Mesenchymal stem cell (in vitro differentiated cells and primary cell): Measurements from ENCODE around the gene OGFR.

ENCODE experiments used
- DNase-seq: peaks from one replicate; pipeline ENCODE4 v3.0.0-alpha.2; 2013
- H2AFZ ChIP-seq: one replicate; pipeline ENCODE4 v1.6.1; 2013; ENCODE audit warnings: low read depth, mild to moderate bottlenecking, control low read depth, inconsistent platforms, low read length, moderate library complexity
- H2AK5ac ChIP-seq: 2 replicates; pipeline ENCODE4 v1.6.1; 2013; ENCODE audit warnings: low read length, moderate library complexity, mild to moderate bottlenecking, inconsistent platforms; ENCODE audit not compliant: severe bottlenecking
- H2BK120ac ChIP-seq: one replicate; pipeline ENCODE4 v1.6.1; 2013; ENCODE audit warnings: low read depth, mild to moderate bottlenecking, inconsistent platforms, low read length, moderate library complexity
- H2BK12ac ChIP-seq, 2 experiments: one replicate each; pipeline ENCODE4 v1.6.1; 2013; ENCODE audit warnings: inconsistent platforms in 2 of 2, low read length in 2 of 2, mild to moderate bottlenecking in 2 of 2, moderate library complexity in 2 of 2, control low read depth in 1 of 2
- H2BK15ac ChIP-seq: one replicate; pipeline ENCODE4 v1.6.1; 2013; ENCODE audit warnings: mild to moderate bottlenecking, low read depth, inconsistent platforms; ENCODE audit not compliant: poor library complexity, severe bottlenecking
- H2BK5ac ChIP-seq: 2 replicates; pipeline ENCODE4 v1.6.1; 2013; ENCODE audit warnings: low read depth, mild to moderate bottlenecking, low read length, control low read depth, inconsistent platforms; ENCODE audit not compliant: poor library complexity, severe bottlenecking
- H3K14ac ChIP-seq, 2 experiments: one replicate each; pipeline ENCODE4 v1.6.1; 2013; ENCODE audit warnings: inconsistent platforms in 2 of 2, low read length in 2 of 2, control low read depth in 1 of 2, mild to moderate bottlenecking in 1 of 2, moderate library complexity in 1 of 2
- H3K18ac ChIP-seq, 2 experiments: one replicate each; pipeline ENCODE4 v1.6.1; 2013; ENCODE audit warnings: inconsistent platforms in 2 of 2, low read length in 2 of 2, control low read depth in 1 of 2, low read depth in 1 of 2, mild to moderate bottlenecking in 1 of 2
- H3K23ac ChIP-seq, 2 experiments: one replicate each; pipeline ENCODE4 v1.6.1; 2013; ENCODE audit warnings: inconsistent platforms in 2 of 2, low read length in 2 of 2, mild to moderate bottlenecking in 2 of 2, moderate library complexity in 2 of 2, control low read depth in 1 of 2
- H3K27ac ChIP-seq: 2 replicates; pipeline ENCODE4 v1.5.1; 2013; ENCODE audit warnings: mild to moderate bottlenecking, moderate library complexity, low read length, control low read depth, inconsistent platforms; ENCODE audit not compliant: poor library complexity, severe bottlenecking
- H3K27me3 ChIP-seq, 2 experiments: 2 replicates each; pipeline versions ENCODE4 v1.6.1 to v1.7.0; 2013; ENCODE audit warnings: low read length in 2 of 2, mild to moderate bottlenecking in 2 of 2, moderate library complexity in 2 of 2, control low read depth in 1 of 2, inconsistent platforms in 1 of 2; ENCODE audit not compliant: control insufficient read depth in 1 of 2, insufficient read depth in 1 of 2
- H3K36me3 ChIP-seq, 2 experiments: 2 replicates each; pipeline versions ENCODE4 v1.6.1 to v1.7.0; 2013; ENCODE audit warnings: low read length in 2 of 2, control low read depth in 1 of 2, inconsistent platforms in 1 of 2, low read depth in 1 of 2, mild to moderate bottlenecking in 1 of 2; ENCODE audit not compliant: insufficient read depth in 2 of 2, control insufficient read depth in 1 of 2
- H3K4ac ChIP-seq, 2 experiments: one replicate each; pipeline ENCODE4 v1.6.1; 2013; ENCODE audit warnings: inconsistent platforms in 2 of 2, low read length in 2 of 2, mild to moderate bottlenecking in 2 of 2, moderate library complexity in 2 of 2, control low read depth in 1 of 2, low read depth in 1 of 2
- H3K4me1 ChIP-seq: 2 replicates; pipeline ENCODE4 v1.6.1; 2013; ENCODE audit warnings: low read depth, low read length, control low read depth; ENCODE audit not compliant: control insufficient read depth, insufficient read depth
- H3K4me2 ChIP-seq: 2 replicates; pipeline ENCODE4 v1.6.1; 2013; ENCODE audit warnings: low read length, mild to moderate bottlenecking, inconsistent platforms; ENCODE audit not compliant: poor library complexity, severe bottlenecking
- H3K4me3 ChIP-seq, 2 experiments: 2 replicates each; pipeline versions ENCODE4 v1.5.1 to v1.7.0; 2013; ENCODE audit warnings: low read length in 2 of 2, mild to moderate bottlenecking in 2 of 2, control low read depth in 1 of 2, low read depth in 1 of 2; ENCODE audit not compliant: insufficient read depth in 1 of 2
- H3K79me1 ChIP-seq: replicated peaks from 2 replicates; pipeline ENCODE4 v1.6.1; 2013; ENCODE audit warnings: mild to moderate bottlenecking, control low read depth, low read length, inconsistent platforms; ENCODE audit not compliant: poor library complexity, severe bottlenecking
- H3K9ac ChIP-seq: 2 replicates; pipeline ENCODE4 v1.7.0; 2013; ENCODE audit warnings: mild to moderate bottlenecking, low read length, moderate library complexity
- H3K9me3 ChIP-seq: 2 replicates; pipeline ENCODE4 v1.7.0; 2013; ENCODE audit warnings: mild to moderate bottlenecking, low read length; ENCODE audit not compliant: control insufficient read depth
- H4K8ac ChIP-seq: one replicate; pipeline ENCODE4 v1.6.1; 2013; ENCODE audit warnings: inconsistent platforms, mild to moderate bottlenecking, low read length, moderate library complexity
- H4K91ac ChIP-seq: one replicate; pipeline ENCODE4 v1.6.1; 2013; ENCODE audit warnings: mild to moderate bottlenecking, low read length, inconsistent platforms
- WGBS: methylation state at CpG from one replicate; pipeline ENCODE4 v1.1.7; 2013; ENCODE audit warnings: mixed read lengths; 5-methylcytosine and 5-hydroxymethylcytosine counted together

OGFR gene

GRCh38 chr20:62780696-62781095, 23.9 kb upstream of the OGFR start:
- no peak for DNase-seq
- Histone ChIP-seq H3K4me2 (no peak overlapping the region), H4K91ac (no peak overlapping the region), H3K27me3 (peaks cover 16 to 21% of the 10 kb centered on the region in 2 experiments), H3K79me1 (no peaks in the 10 kb centered on the region), H4K8ac (peak overlapping the region; percentile 50), H3K27ac (no peak overlapping the region), H2AK5ac (no peak overlapping the region), H3K4me3 (no peak overlapping the region), H3K4me1 (no peaks in the 10 kb centered on the region), H3K18ac (no peak overlapping the region), H3K23ac (no peak overlapping the region), H2BK120ac (no peak overlapping the region), H3K14ac (no peak overlapping the region), H3K36me3 (no peaks in the 10 kb centered on the region), H2AFZ (no peak overlapping the region), H2BK15ac (no peak overlapping the region), H2BK5ac (no peak overlapping the region), H3K9ac (no peak overlapping the region), H3K9me3 (no peaks in the 10 kb centered on the region), H2BK12ac (no peak overlapping the region), H3K4ac (no peak overlapping the region)
- WGBS, result 88% methylated on average over 17 of the region's 17 CpGs

- Histone ChIP-seq H3K27me3 (peaks cover 19% of the 10 kb centered on the region in 2 experiments), H3K18ac (no peak overlapping the region), H2BK5ac (no peak overlapping the region), H2BK120ac (no peak overlapping the region), H3K9ac (no peak overlapping the region), H2AK5ac (no peak overlapping the region), H3K27ac (no peak overlapping the region), H3K4ac (no peak overlapping the region), H3K23ac (no peak overlapping the region), H2BK15ac (no peak overlapping the region), H3K9me3 (no peaks in the 10 kb centered on the region), H3K14ac (no peak overlapping the region), H3K4me3 (no peak overlapping the region), H3K79me1 (no peaks in the 10 kb centered on the region), H3K4me2 (no peak overlapping the region), H4K8ac (no peak overlapping the region), H2BK12ac (no peak overlapping the region), H3K4me1 (no peaks in the 10 kb centered on the region), H3K36me3 (no peaks in the 10 kb centered on the region), H4K91ac (no peak overlapping the region), H2AFZ (no peak overlapping the region)
- no peak for DNase-seq
- 88% methylated on average over 18 of the region's 18 CpGs for WGBS
These were observed 22.3 kb upstream of the OGFR start for GRCh38 chr20:62782149-62782892.

- Histone ChIP-seq H3K23ac (no peak overlapping the region), H3K9ac (no peak overlapping the region)
- 69% methylated on average over 9 of the region's 9 CpGs for WGBS
These were observed 21.7 kb upstream of the OGFR start for GRCh38 chr20:62782893-62783278.

DNA sequence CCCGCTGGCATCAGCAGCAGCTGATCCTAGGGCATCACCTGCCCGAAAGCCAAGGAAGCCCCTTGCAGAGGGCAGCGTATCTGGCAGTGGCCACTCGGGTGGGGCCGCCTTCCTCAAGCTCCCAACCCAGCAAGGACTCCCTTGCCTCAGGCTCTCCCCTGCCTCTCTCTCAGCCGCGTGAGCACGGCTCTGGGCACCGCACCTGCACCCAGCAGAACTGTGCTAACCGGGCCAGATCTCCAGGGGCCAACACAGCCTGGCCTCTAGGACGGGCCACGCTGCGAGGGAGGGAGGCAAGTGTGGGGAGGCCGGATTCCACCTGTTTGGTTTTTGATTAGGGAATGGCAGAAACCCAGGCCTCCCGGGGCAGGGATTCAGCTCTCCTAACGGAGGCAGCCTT, 20.1 kb upstream of the OGFR start:
- Histone ChIP-seq H3K9me3 (no peaks in the 10 kb centered on the region), H2AK5ac (no peak overlapping the region), H3K4ac (no peak overlapping the region), H4K91ac (no peak overlapping the region), H3K18ac (no peak overlapping the region), H3K4me1 (peaks cover 2% of the 10 kb centered on the region), H4K8ac (no peak overlapping the region), H3K4me3 (no peak overlapping the region), H3K36me3 (no peaks in the 10 kb centered on the region), H2BK120ac (no peak overlapping the region), H3K27me3 (peaks cover 28 to 33% of the 10 kb centered on the region in 2 experiments), H2AFZ (no peak overlapping the region), H3K9ac (no peak overlapping the region), H3K79me1 (no peaks in the 10 kb centered on the region), H3K4me2 (no peak overlapping the region), H3K14ac (no peak overlapping the region), H3K27ac (no peak overlapping the region), H2BK15ac (peak overlapping the region; percentile 12), H2BK12ac (no peak overlapping the region), H3K23ac (no peak overlapping the region), H2BK5ac (no peak overlapping the region)
- no peak for DNase-seq
- WGBS, result 93% methylated on average over 16 of the region's 16 CpGs

More at GRCh38 chr20:62782893-62783278, 21.7 kb upstream of the OGFR start:
- H3K27me3 ChIP-seq, result peaks cover 19 to 21% of the 10 kb centered on the region in 2 experiments
- H3K4me3 ChIP-seq, result no peak overlapping the region
- no peaks in the 10 kb centered on the region for H3K36me3 ChIP-seq
- H2BK15ac ChIP-seq, result no peak overlapping the region
- H3K4ac ChIP-seq, result no peak overlapping the region
- H2AK5ac ChIP-seq, result no peak overlapping the region
- H4K91ac ChIP-seq, result no peak overlapping the region
- no peaks in the 10 kb centered on the region for H3K79me1 ChIP-seq
- no peak overlapping the region for H3K4me2 ChIP-seq
- H2AFZ ChIP-seq, result no peak overlapping the region
- no peak for DNase-seq
- no peak overlapping the region for H2BK120ac ChIP-seq
- no peak overlapping the region for H2BK5ac ChIP-seq
- H3K27ac ChIP-seq, result no peak overlapping the region
- no peaks in the 10 kb centered on the region for H3K4me1 ChIP-seq
- no peak overlapping the region for H3K18ac ChIP-seq
- H4K8ac ChIP-seq, result no peak overlapping the region
- H2BK12ac ChIP-seq, result no peak overlapping the region
- H3K14ac ChIP-seq, result no peak overlapping the region
- H3K9me3 ChIP-seq, result no peaks in the 10 kb centered on the region
